AG04449 (cell line): ENCODE measurements around the gene MYO5C.
A peak's percentile ranks its signal among the peaks of the same experiment; 100 is the strongest.

Experiments used
- CTCF ChIA-PET: fragments of 350-600 bp; formaldehyde crosslinking; extraction: SDS; loops from one replicate; lab custom pipeline; 2021; ENCODE audit warnings: antibody characterized with exemption; lab: Yijun Ruan, JAX
- POLR2A ChIA-PET: fragments of 400-600, 350-600 bp; formaldehyde crosslinking; extraction: SDS; loops from one replicate; lab custom pipeline; 2020; ENCODE audit warnings: antibody characterized with exemption, inconsistent platforms; lab: Yijun Ruan, JAX
- DNase-seq: peaks from one replicate; pipeline ENCODE4 v3.0.0-alpha.2; 2010; ENCODE audit warnings: low read depth, low spot score
- H3K4me3 ChIP-seq: 2 replicates; pipeline ENCODE4 v1.5.1; 2011; ENCODE audit warnings: low read depth, mild to moderate bottlenecking, control low read depth, low read length
- TF ChIP-seq, protein P1 (sequence below): IDR thresholded peaks from one replicate; pipeline ENCODE4 v1.5.1; 2011; ENCODE audit warnings: mild to moderate bottlenecking, moderate library complexity, low read length, control low read depth, inconsistent platforms; ENCODE audit not compliant: insufficient read depth; ENCODE audit errors: missing control alignments

MYO5C gene, protein sequence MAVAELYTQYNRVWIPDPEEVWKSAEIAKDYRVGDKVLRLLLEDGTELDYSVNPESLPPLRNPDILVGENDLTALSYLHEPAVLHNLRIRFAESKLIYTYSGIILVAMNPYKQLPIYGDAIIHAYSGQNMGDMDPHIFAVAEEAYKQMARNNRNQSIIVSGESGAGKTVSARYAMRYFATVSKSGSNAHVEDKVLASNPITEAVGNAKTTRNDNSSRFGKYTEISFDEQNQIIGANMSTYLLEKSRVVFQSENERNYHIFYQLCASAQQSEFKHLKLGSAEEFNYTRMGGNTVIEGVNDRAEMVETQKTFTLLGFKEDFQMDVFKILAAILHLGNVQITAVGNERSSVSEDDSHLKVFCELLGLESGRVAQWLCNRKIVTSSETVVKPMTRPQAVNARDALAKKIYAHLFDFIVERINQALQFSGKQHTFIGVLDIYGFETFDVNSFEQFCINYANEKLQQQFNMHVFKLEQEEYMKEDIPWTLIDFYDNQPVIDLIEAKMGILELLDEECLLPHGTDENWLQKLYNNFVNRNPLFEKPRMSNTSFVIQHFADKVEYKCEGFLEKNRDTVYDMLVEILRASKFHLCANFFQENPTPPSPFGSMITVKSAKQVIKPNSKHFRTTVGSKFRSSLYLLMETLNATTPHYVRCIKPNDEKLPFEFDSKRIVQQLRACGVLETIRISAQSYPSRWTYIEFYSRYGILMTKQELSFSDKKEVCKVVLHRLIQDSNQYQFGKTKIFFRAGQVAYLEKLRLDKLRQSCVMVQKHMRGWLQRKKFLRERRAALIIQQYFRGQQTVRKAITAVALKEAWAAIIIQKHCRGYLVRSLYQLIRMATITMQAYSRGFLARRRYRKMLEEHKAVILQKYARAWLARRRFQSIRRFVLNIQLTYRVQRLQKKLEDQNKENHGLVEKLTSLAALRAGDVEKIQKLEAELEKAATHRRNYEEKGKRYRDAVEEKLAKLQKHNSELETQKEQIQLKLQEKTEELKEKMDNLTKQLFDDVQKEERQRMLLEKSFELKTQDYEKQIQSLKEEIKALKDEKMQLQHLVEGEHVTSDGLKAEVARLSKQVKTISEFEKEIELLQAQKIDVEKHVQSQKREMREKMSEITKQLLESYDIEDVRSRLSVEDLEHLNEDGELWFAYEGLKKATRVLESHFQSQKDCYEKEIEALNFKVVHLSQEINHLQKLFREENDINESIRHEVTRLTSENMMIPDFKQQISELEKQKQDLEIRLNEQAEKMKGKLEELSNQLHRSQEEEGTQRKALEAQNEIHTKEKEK (N-terminal part only)

DNA sequence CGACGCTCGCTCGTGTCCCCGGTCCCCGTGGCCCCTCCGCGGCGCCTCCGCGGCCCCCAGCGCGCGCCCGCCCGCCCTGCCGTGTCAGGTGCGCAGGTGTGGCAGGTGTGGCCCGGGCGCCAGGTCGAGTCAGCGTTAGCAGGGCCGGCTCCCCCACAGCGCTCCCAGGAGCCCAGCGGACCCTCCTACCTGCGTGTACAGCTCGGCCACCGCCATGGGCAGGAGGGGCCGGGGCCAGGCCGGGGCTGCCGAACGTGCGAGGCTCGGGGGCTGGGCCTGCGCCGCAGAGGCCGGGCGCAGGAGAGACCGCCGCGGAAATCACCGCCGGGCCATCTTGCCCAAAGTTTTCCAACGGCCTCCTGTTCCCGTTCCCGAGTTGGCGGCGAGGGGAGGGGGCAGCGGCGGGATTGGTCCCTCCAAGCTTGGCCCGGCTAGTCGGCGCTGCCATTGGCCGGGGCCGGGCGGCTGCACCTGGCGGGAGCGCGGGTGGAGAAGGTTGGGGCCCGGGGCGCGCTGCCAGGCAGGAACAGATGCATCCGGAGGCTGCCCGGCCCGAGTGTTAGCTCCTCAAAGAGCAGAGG lies at the start of gene MYO5C:
TSS of gene MYO5C (minus strand) at position 384 of the 581 bp plus-strand sequence. CDS start at position 216, 168 bp downstream.
- no peak for DNase-seq
- CTCF ChIA-PET = interaction anchor here (1.4 kb wide), 1 partner anchor 39 kb away, joined by 6 read pairs; no protein-coding TSS in a partner anchor
- TF ChIP-seq, protein P1, sequence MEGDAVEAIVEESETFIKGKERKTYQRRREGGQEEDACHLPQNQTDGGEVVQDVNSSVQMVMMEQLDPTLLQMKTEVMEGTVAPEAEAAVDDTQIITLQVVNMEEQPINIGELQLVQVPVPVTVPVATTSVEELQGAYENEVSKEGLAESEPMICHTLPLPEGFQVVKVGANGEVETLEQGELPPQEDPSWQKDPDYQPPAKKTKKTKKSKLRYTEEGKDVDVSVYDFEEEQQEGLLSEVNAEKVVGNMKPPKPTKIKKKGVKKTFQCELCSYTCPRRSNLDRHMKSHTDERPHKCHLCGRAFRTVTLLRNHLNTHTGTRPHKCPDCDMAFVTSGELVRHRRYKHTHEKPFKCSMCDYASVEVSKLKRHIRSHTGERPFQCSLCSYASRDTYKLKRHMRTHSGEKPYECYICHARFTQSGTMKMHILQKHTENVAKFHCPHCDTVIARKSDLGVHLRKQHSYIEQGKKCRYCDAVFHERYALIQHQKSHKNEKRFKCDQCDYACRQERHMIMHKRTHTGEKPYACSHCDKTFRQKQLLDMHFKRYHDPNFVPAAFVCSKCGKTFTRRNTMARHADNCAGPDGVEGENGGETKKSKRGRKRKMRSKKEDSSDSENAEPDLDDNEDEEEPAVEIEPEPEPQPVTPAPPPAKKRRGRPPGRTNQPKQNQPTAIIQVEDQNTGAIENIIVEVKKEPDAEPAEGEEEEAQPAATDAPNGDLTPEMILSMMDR = no peak
- peak within 1 kb of the TSS; percentile 42 for H3K4me3 ChIP-seq
- POLR2A ChIA-PET = no interaction called here

DNA sequence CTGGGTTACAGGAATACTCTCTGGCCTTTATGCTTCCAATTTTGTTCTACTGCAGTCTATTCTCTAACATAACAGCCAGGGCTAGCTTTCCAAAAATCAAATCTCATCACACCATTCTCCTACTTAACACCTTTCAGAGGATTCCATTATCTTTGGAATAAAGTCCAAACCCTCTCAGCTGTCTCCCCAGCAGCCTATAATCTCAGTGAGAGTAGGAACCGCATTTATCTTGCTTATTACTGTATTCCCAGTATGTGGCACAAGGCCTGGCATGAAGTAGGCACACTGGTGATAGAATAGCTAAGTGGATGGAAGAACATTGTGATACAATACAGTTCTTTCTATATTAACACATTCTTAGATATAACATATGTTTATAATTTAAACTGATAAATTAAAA lies 49.0 kb upstream of the MYO5C start:
- DNase-seq = no peak
- POLR2A ChIA-PET = no interaction called here
- CTCF ChIA-PET = interaction anchor here (1.6 kb wide), 1 partner anchor 387 kb away, joined by 5 read pairs; no protein-coding TSS in a partner anchor

DNA sequence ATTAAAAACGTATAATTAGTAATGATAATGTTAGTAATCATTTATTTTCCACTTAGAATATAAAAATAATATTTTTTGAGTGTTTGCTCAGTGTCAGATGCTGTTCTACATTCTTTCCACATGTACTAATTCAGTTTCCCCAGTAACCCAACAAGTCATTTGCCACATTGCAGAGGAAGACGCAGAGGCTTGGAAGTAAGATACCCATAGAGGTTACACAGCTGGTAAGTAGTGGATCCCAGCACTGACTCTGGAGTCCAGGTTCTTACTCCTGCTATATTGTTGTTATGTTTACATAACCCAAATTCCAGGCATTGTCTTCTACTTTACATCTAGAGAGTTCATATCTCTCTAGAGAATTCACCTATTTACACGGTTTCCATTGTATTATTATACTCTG lies 48.2 kb upstream of the MYO5C start:
- TF ChIP-seq, protein P1 = no peak
- ChIA-PET CTCF (interaction anchor here (0.7 to 1.6 kb wide), 2 partner anchors 12 to 388 kb away, joined by 4 to 5 read pairs; no protein-coding TSS in a partner anchor), POLR2A (no interaction called here)
- DNase-seq = no peak
- H3K4me3 ChIP-seq = no peak overlapping the region

More for the DNA sequence above, 49.0 kb upstream of the MYO5C start:
- TF ChIP-seq, protein P1 = no peak
- H3K4me3 ChIP-seq = no peak overlapping the region

DNA sequence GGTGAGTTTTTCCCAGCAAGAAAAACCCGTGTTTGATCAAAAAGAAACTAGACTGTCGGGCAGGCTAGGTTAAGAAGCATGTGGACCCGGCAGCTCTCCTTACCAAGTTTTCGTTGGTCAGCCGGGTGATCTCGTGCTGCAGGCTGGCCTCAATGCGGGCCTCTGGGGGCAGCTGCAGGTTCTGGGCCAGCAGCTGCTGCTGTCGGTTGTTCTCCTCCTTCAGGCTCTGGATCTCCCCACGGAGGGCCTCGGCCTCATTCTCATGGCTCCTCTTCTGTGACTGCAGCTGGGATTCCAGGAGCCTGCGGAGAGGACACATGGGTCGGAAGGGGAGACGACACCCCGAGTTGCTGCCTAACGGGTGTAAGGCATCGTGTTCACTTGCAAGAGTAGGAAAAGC lies 44.5 kb upstream of the MYO5C start:
- no peak overlapping the region for H3K4me3 ChIP-seq
- ChIA-PET POLR2A (no interaction called here), CTCF (no interaction called here)
- no peak for DNase-seq
- TF ChIP-seq, protein P1 = no peak

DNA sequence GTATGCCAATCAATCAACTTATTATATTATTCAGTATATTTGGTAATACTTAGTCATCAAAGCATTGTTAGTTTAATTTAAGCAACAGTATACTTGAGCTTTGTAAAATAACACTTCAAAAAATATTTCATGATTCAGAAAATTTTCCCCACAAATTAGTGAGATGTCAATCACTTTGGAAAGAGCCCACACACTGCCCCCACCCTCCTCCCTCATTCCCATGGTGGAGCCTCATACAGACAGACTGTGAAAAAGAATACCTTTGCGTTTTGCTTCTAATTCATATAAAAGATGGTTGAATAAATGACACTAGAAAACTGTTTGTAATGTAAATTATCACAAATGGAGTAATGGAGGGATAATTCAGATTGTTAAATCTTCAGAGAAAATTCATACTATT lies 43.3 kb upstream of the MYO5C start:
- CTCF ChIA-PET = interaction anchor here (1.6 kb wide), 1 partner anchor 9 kb away, joined by 5 read pairs; no protein-coding TSS in a partner anchor
- no peak overlapping the region for H3K4me3 ChIP-seq
- TF ChIP-seq, protein P1 = no peak
- DNase-seq = no peak
- POLR2A ChIA-PET = no interaction called here
